Measurements from ENCODE around the gene CYP2W1. TPM values are rescaled to one million over a fixed set of nuclear protein-coding genes. Genes with fewer than 3 reads are reported as not detected.
A peak's percentile ranks its signal among the peaks of the same experiment; 100 is the strongest.
"Not testable (repeated sequence)": the region's sequence is repeated elsewhere in the genome, so short reads cannot be mapped to it uniquely, and the experiment has no call there.

The CYP2W1 gene
- total RNA-seq, 1 donor from 2014 or later = 15.3 TPM

GRCh38 chr7:1029637-1030443 is 46.9 kb downstream of the CYP2W1 start:
- peak overlapping the region; percentile 84 for H3K4me3 Mint-ChIP-seq
- no peaks in the 10 kb centered on the region for H3K27me3 Mint-ChIP-seq
- no peak for TF ChIP-seq CTCF (conservative IDR thresholded peaks at IDR 0.05)
- no peak for DNase-seq (ENCODE audit: extremely low spot score, unreplicated experiment)
- H3K4me1 Mint-ChIP-seq (ENCODE audit: unreplicated experiment) = peaks cover 24% of the 10 kb centered on the region
- H3K27ac Mint-ChIP-seq = peak overlapping the region; percentile 75
- no peaks in the 10 kb centered on the region for H3K9me3 Mint-ChIP-seq
- peaks cover 3% of the 10 kb centered on the region for H3K36me3 Mint-ChIP-seq

- peaks cover 24% of the 10 kb centered on the region for H3K4me1 Mint-ChIP-seq (ENCODE audit: unreplicated experiment)
- H3K27me3 Mint-ChIP-seq = no peaks in the 10 kb centered on the region
- no peak for DNase-seq (ENCODE audit: extremely low spot score, unreplicated experiment)
- no peak for TF ChIP-seq CTCF (conservative IDR thresholded peaks at IDR 0.05)
- H3K36me3 Mint-ChIP-seq = peaks cover 8% of the 10 kb centered on the region
- H3K9me3 Mint-ChIP-seq = no peaks in the 10 kb centered on the region
- H3K4me3 Mint-ChIP-seq = no peak overlapping the region
- peak overlapping the region; percentile 75 for H3K27ac Mint-ChIP-seq
Observed at GRCh38 chr7:1030444-1031070, 47.6 kb downstream of the CYP2W1 start.

GRCh38 chr7:1031716-1032455 is 48.9 kb downstream of the CYP2W1 start:
- Mint-ChIP-seq H3K4me3 (no peak overlapping the region), H3K4me1 (ENCODE audit: unreplicated experiment) (peaks cover 16% of the 10 kb centered on the region), H3K36me3 (peaks cover 8% of the 10 kb centered on the region), H3K27me3 (no peaks in the 10 kb centered on the region), H3K9me3 (no peaks in the 10 kb centered on the region), H3K27ac (no peak overlapping the region)
- DNase-seq (ENCODE audit: extremely low spot score, unreplicated experiment) = no peak
- TF ChIP-seq CTCF (conservative IDR thresholded peaks at IDR 0.05) = no peak

GRCh38 chr7:1032536-1033181 is 49.7 kb downstream of the CYP2W1 start:
- no peaks in the 10 kb centered on the region for H3K9me3 Mint-ChIP-seq
- no peak for TF ChIP-seq CTCF (conservative IDR thresholded peaks at IDR 0.05)
- no peaks in the 10 kb centered on the region for H3K27me3 Mint-ChIP-seq
- H3K36me3 Mint-ChIP-seq = peaks cover 8% of the 10 kb centered on the region
- H3K4me1 Mint-ChIP-seq (ENCODE audit: unreplicated experiment) = peaks cover 9% of the 10 kb centered on the region
- no peak overlapping the region for H3K4me3 Mint-ChIP-seq
- H3K27ac Mint-ChIP-seq = no peak overlapping the region
- no peak for DNase-seq (ENCODE audit: extremely low spot score, unreplicated experiment)

- Mint-ChIP-seq H3K9me3 (no peaks in the 10 kb centered on the region), H3K27ac (no peak overlapping the region), H3K36me3 (peaks cover 8% of the 10 kb centered on the region), H3K27me3 (no peaks in the 10 kb centered on the region), H3K4me1 (ENCODE audit: unreplicated experiment) (peaks cover 9% of the 10 kb centered on the region), H3K4me3 (no peak overlapping the region)
- DNase-seq (ENCODE audit: extremely low spot score, unreplicated experiment) = no peak
- TF ChIP-seq CTCF (conservative IDR thresholded peaks at IDR 0.05) = no peak
Observed at GRCh38 chr7:1033546-1034145, 50.7 kb downstream of the CYP2W1 start.

- H3K4me1 Mint-ChIP-seq (ENCODE audit: unreplicated experiment); H3K4me3 Mint-ChIP-seq; H3K27me3 Mint-ChIP-seq; DNase-seq (ENCODE audit: extremely low spot score, unreplicated experiment); H3K36me3 Mint-ChIP-seq; H3K27ac Mint-ChIP-seq; H3K9me3 Mint-ChIP-seq: not testable (repeated sequence)
Observed at GRCh38 chr7:1034769-1035168, 51.8 kb downstream of the CYP2W1 start.

- H3K36me3 Mint-ChIP-seq; H3K27ac Mint-ChIP-seq; DNase-seq (ENCODE audit: extremely low spot score, unreplicated experiment); H3K27me3 Mint-ChIP-seq; H3K9me3 Mint-ChIP-seq; H3K4me3 Mint-ChIP-seq; H3K4me1 Mint-ChIP-seq (ENCODE audit: unreplicated experiment): not testable (repeated sequence)
Observed at GRCh38 chr7:1036164-1036928, 53.4 kb downstream of the CYP2W1 start.
